GM18517 (cell line): ENCODE data around the gene NMT1.

Source experiments
- ATAC-seq: cut with Tn5 transposase; IDR thresholded peaks from one replicate; pipeline ENCODE4 v1.9.1; 2021; ENCODE audit warnings: mild to moderate bottlenecking, moderate library complexity; ENCODE audit not compliant: unreplicated experiment

NMT1 gene

DNA sequence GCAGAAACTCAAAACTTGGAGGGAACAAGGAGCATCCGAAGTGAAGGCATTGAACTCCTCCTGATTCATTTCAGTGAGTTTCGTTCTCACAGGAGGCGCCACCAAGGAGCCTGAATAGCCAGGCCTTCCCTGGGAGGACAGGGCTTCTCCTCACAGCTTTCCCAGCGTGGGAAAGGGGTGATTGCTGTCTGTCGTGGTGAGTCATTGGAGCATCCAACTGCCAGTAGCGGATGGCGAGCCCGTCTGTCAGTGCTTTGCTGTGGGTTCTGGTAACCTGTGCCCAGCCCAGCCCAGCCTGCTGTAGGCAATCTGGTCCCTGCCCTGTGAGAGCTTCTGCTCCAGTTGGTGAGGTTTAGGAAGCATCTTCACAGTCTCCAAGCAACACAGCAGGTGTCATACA lies 42.9 kb downstream of the NMT1 start:
- ATAC-seq, result no peak

DNA sequence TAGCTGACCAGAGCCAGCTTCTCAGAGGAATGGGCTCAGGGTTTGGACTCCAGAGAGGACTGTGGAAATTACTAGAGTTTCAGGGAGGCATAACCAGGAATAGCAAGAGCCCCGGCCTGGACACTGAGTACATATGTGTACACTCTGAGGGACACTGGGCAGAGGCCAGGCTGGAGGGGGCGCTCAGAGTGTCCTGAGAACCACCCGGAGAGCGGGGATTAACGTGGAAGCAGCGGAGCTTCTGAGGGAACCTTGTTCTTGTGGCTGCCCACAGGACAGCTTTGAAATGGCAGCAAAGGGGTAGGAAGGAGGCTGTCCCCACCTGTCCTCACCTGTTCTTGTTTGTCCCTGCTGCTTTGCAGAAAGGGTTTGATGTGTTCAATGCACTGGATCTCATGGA lies 43.4 kb downstream of the NMT1 start:
- ATAC-seq, result no peak

DNA sequence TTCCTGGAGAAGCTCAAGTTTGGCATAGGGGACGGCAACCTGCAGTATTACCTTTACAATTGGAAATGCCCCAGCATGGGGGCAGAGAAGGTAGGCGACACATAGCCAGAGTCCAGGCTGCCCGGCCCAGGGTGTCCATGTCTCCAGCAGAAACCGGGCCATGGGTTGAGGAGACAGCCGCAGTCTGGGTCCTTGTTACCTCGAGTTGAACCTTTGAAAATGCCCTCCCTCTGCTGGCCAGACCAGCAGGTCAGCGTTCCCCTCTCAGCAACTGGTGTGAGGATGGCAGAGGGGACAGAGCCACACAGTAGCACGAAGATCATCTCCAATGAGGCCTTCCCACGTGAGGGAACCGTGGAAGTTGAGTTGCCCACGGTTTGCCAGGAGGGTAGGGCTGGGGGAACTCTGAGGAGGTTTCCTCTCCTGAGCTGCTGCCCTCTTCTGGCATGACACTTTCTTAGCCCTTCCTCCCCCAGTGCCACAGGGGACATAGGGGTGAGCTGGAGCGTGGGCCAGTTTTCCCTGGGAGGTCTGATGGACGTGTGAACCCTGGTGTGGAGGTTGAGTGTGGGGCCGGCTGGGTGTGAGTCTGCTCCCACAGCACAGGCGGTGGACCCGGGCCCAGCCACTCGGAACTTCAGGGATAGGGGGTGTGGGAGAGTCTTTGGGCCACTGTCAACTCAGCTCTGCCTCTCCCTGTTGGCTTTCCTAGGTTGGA lies 43.9 kb downstream of the NMT1 start:
- no peak for ATAC-seq

DNA sequence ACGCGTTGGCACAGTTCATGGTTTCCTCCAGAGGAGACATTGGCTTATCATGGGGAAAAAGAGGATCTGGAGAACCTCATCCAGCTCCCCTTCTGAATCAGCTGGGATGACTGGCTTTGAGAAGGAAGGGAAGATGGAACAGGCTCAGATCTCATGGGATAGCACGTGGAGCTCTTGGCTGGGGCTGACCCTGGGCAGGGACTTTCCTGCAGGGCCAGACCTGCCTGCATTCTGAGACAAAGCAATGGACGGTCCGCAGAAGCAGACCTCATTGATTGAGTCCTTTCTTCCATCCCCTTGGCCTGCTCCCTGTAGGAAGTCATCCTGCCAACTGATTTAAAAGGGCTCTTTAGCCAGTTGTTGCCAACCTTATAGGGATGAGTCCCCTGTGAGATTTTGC lies 45.0 kb downstream of the NMT1 start:
- no peak for ATAC-seq

DNA sequence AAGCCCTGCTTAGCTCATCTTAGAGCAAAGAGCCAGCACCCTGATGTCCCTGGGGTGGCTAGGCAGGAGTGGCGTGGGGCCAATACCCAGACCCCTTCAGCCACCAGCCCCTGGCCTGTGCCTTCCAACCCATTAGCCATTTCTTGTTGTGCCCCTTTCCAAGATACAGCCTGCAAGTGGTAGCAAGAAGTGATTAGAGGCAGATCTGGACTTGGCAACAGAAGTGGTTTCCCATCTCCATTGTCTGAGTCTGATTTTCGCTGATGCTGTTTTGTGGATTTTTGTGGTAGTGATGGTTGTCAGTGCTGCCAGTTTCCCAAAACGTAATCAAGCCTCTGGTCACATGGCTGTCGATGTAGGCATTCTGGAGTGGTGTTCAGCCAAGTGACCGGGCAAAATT lies 45.5 kb downstream of the NMT1 start:
- ATAC-seq, result no peak

DNA sequence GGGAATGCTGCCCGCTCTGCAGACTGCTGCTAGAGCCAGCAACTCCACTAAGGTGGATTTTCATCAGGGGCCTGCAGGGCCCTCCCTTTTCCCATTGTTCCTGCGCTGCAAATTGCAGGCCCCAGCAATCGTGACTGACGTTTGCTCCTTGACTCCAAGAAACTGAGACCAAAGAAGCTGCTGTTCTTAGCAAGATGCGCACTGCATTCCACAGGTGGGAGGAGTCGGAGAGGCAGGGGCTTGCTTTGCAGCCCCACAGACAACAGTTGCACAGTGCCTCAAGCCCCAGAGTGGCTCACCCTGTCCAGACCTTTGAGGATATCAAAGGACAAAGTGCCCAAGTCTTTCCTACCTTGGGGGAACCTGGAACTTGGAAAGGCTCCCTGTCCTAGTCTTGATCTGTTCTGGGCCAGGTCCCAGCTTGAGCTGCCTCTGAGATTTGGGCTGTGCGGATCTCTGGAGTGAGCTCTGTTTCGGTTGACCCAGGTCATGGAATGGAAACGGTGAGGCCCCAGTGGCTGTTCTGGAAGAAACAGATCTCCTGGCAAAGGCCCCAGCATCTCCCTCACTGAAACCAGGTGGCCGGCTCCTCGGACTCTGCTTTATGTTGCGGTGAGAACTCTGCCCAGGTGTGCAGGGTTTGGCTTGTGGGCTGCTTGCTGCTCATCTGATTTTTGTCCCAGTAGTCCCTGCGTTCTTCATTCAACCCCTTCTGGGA lies 46.3 kb downstream of the NMT1 start:
- ATAC-seq, result no peak

DNA sequence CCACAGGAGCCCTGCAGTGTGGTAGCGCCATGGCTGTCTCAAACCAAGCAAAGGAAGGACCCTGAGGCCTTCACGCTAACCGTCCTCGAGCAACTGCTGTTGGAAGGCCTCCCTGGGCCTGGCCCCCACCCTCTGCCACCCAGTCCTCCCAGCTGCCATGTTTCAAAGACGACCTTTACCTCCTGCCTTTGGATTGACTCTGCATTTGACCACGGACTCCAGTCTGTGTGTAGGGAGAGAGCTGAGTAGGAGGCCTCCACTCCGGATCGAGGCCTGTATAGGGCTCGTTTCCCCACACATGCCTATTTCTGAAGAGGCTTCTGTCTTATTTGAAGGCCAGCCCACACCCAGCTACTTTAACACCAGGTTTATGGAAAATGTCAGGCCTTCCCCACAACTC lies 46.9 kb downstream of the NMT1 start:
- no peak for ATAC-seq

DNA sequence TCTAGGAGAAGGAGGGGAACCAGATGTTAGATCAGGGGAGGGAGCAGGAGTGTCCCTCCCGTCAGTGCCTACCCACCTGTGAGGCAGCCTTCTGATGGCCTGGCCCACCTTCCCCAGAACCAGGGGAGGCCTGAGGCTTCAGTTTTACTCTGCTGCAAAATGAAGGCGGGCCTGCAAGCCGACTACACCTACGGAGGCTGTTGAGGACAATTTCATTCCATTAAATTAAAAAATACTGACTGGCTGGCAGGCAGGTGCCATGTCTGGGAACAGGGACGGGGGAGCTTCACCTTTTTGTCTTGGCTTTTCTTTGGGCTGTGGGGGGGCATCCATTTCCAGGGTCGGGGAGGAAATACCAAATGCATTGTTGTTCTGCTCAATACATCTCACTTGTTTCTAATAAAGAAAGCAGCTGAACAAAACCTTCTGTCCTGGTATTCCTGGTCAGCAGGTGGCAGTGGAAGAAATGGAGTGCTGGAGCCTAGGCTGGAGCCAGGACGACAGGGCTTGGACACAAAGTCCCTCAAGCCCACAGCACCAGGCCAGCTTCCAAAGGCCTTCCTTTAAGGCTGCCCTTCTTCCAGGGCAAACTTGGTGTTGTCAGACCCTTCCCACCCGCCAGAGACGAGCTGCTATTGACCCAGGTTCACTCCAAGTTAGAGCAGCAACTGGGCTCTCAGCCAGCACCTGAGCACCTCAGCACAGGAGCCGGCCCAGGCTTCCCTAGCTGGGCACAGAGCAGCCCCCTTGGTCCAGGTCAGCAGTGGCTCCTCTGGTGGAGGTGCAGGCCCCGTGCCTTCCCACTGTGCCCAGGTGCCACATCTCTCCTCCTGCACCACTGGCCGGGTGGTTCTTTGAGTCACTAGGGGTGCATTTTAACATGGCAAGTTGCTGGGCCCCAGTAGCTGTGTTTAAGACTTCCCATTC lies 47.7 kb downstream of the NMT1 start:
- ATAC-seq, result no peak

DNA sequence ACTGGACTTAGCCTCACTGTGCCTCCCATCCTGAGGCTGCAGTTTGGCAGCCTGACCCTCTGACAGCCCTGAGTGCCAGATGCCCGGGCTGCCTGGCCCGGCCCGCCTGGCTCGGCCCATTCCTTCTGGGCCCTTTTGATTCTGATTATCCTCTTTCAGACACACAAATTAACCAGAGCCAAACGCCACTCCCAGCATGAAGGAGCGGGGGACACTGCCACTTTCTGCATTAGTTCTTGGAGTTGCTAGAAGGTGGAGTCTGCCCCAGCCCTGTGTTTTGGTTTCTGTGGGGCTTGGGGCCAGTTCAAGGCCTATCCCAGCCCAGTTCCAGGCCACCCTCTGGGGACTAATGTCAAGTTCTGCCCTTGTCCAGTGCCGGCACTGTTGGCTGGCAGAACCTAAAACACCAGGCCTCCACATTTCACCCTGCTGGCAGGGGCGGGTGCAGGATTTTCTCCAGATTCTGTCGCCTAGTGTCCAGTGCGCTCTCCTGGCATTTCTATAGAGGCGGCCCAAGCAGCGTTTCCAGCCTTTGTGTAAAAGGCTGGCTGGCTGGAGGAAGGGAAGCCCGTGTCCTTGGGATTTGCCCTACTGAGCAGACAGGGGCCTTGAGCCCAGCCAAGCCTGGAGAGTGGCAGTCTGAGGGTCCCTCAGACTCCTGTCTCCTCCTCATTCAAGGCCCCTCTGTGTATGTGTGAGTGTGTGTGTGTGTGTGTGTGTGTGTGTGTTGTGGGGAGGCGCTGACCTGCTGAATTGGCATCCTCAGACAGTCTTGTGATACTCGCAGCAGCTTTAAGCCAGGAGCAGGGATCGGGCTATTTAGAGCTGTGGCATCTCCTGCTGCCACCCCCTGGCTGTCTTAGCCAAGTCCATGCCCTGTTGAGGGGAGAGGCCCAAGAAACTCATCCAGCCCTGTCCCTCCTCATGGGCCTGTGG lies 49.8 kb downstream of the NMT1 start:
- ATAC-seq, result no peak

DNA sequence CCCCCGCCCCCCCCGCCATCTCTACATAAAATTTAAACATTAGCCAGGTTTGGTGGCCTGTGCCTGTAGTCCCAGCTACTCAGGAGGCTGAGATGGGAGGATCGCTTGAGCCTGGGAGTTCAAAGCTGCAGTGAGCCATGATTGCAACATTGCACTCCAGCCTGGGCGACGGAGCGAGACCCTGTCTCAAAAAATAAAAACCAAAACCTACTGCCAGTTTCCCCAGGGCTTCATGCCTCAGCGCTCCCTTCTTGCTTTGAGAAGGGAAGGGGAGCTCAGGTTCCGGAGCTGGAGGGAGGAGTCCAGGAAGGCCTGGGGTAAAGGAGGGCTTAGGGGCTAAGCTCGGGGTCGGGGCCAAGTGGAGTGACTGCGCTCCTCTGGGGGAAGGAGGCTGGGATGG lies 50.7 kb downstream of the NMT1 start:
- no peak for ATAC-seq

DNA sequence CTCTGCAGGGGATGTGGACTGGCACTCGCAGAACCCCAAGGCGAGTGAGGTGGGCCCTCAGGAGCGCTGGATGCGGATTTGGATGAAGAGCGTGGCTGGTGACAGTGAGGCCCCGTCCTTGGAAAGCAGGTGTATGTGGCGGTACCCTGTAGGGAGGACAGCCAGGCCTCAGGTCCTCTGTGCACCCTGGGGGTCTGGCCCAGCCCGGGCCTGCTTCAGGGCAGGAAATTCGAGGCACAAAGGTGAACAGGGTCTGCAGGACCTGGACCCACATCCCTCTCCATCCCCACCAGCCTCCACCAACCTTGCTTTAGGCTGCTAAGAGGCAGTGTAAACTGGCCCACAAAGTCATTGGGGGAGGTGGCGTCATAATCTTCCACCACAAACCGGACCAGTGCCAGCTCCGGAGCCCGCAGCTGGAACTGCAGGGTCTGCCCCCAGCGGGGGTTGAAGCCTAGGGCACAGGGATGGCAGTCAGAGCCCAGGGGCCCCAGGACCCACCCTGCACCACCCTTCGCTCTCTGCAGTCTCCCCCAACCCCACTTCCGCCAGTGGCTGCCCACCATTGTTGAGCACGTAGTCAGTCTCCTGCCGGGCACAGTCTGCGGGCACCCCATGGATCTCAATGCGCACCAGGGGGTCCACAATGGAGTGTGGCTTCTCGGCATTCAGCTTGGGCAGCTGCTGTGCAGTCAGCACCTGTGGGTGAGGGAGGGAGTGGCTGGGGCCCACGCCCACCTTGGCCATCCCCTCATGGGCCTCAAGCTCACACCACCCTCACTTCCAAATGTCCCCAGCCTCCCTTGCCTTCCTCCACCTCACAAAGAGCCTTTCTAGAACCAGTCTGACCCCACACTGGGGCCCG lies 51.7 kb downstream of the NMT1 start:
- ATAC-seq, result no peak

DNA sequence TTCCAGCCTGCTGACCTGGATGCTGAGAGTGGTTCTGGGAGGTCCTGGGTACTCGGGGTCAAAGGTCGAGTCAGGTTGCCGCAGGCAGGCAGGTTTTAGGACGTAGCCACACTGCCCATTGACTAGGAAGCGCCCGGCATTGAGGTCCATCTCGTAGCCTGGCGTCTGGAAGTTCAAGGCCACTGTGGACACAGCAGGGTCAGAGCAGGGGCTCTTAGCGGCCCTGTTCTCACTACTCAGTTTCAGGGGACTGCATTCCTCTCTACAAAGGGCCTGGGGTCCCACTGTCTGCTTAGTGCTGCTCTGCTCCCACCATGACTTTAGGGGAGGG lies 52.3 kb downstream of the NMT1 start:
- ATAC-seq, result no peak

DNA sequence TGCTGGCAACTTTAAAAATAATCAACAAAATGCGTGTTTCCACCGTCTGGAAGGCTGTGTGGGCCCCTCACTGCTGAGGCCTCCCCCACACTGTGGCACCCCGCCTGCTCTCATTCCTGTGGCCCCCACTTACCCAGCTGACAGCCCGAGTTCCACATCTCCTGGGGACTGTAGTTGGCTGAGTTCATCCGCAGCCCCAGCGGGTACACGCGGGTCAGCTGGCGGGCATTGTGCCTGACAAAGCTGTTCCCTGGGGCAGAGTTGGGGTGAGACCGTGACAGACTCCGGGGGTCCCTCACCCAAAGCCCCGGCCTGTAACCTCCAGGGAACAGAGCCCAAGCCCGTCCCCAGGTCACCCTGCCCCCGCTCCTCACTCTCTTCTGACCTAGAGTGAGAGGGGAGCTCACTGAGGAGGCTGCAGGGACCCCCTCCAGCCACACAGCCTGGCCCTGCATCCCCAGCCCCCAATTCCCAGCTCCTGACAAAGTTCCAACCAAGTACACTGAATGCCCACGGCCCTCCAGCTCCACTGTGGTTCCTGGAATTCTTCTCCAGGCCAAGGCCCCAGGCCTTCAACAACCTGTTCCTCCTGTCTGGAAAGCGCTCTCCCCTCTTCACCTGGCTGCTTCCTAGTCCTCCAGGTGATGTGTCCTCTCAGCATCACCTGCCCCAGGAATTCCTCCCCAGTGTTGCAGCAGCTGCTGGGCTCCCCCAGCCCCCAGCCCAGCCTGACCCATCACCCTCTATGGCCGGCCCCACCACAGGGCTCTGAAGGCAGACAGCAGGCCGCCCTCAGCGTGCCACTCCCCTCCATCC lies 53.2 kb downstream of the NMT1 start:
- no peak for ATAC-seq

DNA sequence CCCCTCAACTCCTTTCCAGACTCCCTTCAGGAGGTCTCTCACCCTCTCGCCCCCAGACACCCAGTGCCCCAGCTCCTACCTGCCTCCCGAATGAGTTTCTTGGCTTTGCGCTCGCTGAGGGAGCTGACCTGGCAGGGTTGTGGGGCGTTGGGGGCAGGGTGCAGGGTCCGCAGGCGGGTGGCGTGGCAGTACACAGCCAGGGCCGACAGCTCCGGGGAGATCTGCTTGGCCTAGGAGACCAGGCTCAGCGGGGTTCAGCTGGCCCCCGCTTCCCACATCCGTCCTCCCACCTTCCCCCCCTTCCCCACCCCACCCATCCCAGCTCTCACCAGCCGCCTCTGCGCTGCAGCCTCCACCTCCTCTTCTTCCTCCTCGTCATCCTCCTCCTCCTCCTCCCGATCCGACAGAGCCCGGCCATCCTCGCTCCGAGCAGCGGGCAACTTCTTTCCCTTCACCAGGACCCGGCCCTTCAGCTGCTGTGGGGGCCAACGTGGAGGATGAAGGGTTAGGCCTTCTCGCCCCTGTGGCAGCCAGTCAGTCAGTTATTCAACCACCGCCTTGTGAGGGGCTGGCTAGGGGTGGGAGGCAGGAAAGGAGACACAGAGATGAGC lies 54.0 kb downstream of the NMT1 start:
- ATAC-seq, result no peak

DNA sequence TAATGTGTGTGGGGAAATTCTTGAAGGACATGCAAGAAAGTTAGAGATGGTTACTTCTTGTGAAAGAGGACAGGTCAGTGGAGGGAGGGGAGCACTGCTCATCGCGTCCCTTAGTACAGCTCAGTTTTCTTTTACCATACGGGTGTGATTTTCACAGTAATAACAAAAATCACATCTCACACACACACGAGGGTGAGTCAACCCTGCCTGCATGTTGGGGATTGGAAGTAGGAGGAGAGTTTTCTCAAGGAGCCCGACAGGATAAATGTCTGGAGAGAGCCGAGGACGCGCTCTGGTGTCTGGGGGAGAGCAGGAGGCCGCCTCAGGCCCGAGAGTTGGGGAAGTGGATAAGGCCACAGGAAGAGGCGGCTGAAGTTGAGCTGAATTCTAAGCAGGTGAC lies 54.8 kb downstream of the NMT1 start:
- ATAC-seq, result no peak

DNA sequence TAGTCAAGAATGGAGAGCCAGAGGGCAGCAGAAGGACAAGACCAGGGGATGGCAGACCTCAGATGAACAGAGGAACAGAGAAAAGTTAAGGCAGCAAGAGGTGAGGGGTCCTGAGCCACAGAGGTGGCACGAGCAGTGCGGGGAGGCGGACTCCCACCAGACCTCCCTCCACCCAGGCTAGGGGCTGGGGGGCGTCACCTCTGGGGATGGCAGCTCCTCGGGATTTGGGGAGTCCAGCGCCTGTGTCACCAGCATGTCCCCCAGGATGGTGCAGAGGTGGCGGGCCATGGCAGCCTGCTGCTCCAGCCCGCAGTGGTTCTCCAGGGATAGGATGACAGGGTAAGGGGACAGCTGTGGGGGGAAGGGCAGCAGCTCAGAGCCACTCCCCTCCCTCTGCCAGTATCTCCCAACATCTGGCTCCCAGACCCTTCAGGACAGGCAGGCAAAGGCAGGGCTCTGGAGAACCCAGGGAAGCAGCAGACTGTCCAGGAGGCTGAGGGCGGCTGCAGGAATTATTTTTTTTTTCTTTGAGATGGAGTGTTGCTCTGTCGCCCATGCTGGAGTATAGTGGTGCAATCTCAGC lies 55.4 kb downstream of the NMT1 start:
- ATAC-seq, result no peak

DNA sequence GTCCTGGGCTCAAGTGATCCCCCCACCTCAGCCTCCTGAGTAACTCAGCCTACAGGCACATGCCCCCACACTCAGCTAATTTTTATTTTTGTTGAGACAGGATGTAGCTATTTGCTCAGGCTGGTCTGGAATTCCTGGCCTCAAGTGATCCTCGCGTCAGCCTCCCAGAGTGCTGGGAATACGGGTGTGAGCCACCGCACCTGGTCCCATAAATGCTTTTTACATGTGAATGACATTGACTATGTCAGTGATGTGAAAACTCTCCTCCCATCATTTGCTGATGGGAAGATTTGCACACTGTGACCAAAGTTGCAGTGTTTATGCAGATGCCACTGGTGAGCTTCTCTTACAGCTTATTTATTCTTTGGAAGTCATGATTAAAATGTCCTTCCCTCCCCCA lies 56.2 kb downstream of the NMT1 start:
- ATAC-seq, result no peak
